Measurements from ENCODE around the gene MYH11.

The MYH11 gene

DNA sequence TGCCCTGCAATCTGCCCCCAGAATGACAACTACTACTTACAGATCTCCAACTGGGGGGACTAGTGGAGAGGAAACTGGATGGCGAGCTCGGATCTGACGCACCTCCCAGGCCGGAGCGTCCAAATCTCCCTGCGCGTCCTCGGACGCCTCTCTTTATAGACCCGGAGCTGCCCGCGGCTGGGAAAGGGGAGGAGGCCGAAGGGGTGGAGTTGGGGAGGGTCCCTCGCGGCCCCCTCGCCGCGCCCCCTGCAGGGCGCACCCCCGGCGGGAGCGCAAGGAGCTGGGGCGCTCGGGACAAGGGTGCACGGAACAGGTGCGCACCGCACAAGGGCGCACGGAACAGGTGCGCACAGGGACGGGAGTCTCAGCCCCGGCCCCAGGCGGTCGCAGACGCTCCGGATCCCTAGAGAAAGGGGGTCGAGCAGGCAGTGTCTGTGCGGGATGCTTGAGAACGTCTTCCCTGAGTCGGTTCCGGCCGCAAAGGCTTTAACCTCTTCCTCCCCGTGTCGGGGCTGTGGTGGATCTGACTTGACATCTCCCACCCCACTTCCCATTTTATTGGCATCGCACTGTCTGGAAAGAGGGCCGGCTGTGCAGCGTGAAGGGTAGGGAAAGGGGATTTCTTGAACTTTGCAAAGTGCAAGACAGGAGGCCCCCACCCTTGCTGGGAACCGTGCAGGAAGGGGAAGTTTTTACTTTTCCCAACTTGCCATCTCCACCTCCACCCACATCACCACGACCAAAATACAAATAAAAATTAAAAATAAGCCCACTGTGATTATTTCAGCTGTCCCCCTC, at the start of gene MYH11:
MYH11 (minus strand) TSS at position 128 of the 798 bp plus-strand sequence. CDS start 18,776 bp downstream, outside the sequence.
- DNase-seq = no peak

GRCh38 chr16:15906439-15906838, 49.6 kb upstream of the MYH11 start:
- no peak for DNase-seq

DNA sequence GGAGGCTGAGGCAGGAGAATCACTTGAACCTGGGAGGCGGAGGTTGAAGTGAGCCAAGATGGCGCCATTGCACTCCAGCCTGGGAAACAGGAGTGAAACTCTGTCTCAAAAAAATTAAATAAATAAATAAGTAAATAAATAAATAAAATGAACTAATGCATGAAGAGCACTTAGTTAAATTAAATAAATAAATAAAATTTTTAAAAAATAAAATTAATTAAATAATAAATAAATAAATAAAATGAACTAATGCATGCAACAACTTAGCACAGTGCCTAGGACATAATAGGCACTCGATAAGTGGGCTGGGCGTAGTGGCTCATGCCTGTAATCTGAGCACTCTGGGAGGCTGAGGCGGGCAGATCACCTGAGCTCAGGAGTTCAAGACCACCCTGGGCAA, 47.1 kb upstream of the MYH11 start:
- DNase-seq = no peak

GRCh38 chr16:15900901-15901500, 44.2 kb upstream of the MYH11 start:
- no peak for DNase-seq

DNA sequence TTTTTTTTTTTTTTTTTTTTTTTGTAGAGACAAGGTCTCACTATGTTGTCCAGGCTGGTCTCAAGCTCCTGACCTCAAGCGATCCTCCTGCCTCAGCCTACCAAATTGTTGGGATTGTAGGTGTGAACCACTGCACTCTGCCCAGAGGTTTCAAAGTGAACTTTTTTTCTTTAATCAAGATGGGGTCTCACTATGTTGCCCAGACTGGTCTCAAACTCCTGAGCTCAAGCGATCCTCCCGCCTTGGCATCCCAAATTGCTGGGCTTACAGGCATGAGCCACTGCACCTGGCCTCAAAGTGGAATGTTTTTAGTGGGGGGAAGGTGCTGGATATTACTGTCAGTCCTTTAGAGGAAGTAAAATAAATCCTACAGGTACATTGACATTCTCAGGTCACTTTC, 43.5 kb upstream of the MYH11 start:
- no peak for DNase-seq

DNA sequence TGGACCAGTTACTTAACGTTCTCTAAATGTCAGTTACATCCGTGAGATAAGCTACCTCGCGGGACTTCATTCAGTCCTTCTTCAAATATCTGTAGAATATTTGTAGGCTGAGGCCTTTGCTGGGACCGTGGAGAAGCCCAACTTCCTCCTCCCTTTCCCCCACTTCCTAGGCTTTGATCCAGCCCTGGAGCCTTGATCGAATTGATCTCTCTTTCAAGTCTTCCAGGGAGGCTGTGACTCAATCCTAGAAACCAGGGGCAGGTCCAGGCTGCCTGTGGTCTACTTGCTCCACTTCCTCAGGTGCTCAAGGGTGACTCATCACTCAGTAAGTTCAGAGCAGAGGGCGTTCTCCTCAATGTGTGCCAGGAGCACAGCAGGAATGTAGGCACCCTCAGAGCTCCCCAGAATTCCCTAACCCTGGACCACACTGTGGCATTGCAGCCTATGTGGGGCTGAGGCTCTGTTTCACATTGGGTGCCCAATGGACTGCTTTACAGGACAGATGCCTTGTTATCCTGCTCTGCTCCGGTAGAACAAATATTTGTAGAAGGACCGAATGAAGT, 42.8 kb upstream of the MYH11 start:
- DNase-seq = peak; percentile 10

DNA sequence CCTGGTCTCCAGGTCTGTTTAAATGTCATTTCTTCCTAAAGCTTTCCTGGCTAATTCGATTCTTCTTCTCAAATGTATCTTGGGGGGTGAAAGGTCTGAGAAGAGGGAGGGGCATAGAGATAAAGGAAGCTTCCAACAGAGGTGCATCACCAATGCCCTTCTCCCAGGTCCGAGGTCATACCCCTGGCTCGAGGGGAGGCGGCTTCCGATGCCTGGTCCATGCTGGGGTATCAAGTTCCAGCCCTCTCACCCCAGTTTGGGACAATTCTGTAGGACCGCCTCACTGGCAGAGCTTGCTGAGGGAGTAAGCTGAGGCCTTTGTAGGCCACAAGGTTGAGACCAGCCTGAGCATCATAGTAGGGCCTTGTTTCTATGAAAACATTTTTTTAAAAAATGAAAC, 41.8 kb upstream of the MYH11 start:
- DNase-seq = no peak

- no peak for DNase-seq
Observed at GRCh38 chr16:15897834-15898254, 41.0 kb upstream of the MYH11 start.

- DNase-seq = no peak
Observed at GRCh38 chr16:15897121-15897780, 40.4 kb upstream of the MYH11 start.

GRCh38 chr16:15894571-15895374, 37.9 kb upstream of the MYH11 start:
- DNase-seq = no peak

DNA sequence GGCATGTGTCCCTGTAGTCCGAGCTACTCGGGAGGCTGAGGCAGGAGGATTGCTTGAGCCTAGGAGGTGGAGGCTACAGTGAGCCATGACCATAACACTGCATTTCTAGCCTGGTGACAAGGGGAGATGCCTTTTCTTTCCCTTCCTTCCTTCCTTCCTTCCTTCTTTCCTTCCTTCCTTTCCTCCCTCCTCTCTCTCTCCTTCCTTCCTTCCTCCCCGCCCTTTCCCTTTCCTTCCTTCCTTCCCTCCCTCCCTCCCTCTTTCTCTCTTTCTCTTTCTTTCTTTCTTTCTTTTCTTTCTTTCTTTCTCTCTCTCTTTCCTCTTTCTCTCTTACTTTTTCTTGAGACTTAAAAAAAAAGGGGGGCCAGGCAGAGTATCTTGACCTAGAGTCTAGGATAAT, 34.7 kb upstream of the MYH11 start:
- no peak for DNase-seq

DNA sequence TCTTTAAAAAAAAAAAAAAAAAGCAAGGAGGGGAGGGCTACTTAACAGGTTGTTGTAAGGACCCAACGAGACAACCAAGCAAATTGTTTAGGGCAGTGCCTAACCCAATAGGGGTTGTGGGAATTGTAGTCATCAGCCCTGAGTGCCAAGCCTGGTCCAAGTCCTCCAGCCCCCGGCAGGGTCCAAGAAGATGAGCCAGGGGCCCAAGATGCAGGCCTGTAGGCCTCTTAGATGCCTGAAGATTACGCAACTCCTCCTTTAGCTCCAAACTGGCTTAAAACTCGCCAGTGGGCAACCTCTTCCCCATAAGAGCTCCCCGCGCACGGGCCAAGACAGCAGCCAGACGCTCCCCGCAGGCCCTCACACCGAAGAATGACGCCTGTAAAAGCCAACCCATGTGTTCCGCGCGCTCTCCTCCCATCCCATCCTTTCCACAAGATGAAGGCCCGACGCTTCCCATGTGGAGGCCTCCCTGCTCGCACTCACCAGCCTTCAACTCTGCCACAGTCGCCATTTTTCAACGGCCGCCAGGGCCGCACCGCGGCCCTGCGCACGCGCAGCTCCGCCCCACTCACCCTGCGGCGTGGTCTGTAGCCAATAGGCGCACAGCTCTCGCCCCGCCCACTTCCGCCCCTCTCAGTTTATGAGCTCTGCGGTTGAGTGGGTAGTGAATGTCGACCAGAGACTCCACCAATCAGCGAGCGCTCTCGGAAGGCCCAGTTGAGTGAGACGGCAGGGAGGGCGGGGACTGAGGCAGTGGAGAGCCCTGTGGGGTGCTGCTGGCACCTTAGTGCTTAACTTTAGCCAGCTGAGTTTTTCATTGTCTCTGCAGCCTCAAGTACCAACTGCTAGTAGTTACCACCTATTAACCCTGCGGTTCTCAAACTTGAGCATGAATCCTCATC, 31.5 kb upstream of the MYH11 start, which contains the start of gene CEP20:
CEP20 (minus strand) TSS at position 532 of the 905 bp plus-strand sequence; CDS start at position 514, 18 bp downstream.
- DNase-seq = peak; percentile 100

DNA sequence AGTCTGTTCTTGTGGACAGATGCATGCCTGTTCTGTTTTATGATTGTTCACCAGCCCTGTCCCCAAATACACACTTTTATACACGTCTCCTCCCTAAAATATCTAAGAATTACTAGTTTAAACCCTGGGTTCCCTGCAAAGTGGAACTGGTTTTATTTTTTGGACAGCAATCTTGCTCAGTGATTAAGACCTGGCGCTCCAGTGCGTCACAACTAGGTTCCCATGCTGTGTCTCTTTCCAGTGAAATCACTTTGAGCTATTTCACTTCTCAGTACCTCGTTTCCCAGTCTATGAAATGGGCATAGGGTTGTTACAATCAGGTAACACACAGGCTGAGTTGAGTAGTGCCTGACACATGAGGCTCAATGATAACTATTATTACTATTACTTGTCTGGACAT, 30.5 kb upstream of the MYH11 start:
- DNase-seq = no peak

GRCh38 chr16:15886078-15886477, 29.2 kb upstream of the MYH11 start:
- no peak for DNase-seq

GRCh38 chr16:15885560-15886001, 28.8 kb upstream of the MYH11 start:
- no peak for DNase-seq

- DNase-seq = no peak
Observed at GRCh38 chr16:15882563-15882962, 25.7 kb upstream of the MYH11 start.

DNA sequence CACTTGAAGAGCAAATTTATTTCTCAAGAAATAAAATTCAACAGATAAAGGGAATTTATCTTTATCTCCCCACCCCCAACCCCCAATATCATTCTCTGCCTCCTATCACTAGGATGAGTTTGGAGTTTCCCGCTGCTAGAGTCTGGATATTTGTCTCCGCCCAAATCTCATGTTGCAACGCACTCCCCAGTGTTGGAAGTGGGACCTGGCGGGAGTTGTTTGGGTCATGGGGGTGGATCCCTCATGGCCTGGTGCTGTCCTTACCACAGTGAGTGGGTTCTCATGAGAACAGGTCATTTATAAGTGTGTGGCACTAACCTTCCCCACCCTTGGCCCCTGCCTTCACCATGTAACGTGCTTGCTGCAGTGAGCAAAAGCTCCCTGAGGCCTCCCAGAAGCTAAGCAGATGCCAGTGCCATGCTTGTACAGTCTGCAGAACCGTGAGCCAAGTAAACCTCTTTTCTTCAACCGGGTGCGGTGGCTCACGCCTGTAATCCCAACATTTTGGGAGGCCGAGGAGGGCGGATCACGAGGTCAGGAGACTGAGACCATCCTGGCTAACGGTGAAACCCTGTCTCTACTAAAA, 25.1 kb upstream of the MYH11 start:
- DNase-seq = no peak

- no peak for DNase-seq
Observed at GRCh38 chr16:15880434-15881308, 23.8 kb upstream of the MYH11 start.

- no peak for DNase-seq
Observed at GRCh38 chr16:15879255-15879811, 22.5 kb upstream of the MYH11 start.

DNA sequence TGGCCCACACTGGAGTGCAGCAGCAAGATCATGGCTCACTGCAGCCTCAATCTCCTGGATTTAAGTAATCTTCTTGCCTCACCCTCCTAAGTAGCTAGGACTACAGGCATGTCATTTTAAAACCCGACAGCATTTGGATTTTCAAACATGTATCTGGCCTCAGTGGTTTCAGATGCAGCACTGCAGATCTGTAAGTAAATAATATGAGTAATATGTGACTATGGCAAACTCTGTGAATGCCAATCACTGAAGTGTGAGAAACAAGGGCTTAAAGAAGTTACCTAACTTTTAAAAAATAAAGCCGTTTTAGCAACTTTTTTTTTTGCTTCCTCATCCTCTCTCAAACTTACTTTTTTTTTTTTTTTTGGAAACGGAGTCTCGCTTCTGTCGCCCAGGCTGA, 19.7 kb upstream of the MYH11 start:
- no peak for DNase-seq

Data from CD4-positive, alpha-beta T cell treated with Interleukin-17A for 4 hours (primary cell).